Hypothalamus (tissue), 51 donors: ENCODE measurements around the gene SLC6A16.

ENCODE experiments used
- DNase-seq, 51 donors: peaks; one replicate each; lab custom pipeline; 2025; lab: John Stamatoyannopoulos, UW

Gene SLC6A16

DNA sequence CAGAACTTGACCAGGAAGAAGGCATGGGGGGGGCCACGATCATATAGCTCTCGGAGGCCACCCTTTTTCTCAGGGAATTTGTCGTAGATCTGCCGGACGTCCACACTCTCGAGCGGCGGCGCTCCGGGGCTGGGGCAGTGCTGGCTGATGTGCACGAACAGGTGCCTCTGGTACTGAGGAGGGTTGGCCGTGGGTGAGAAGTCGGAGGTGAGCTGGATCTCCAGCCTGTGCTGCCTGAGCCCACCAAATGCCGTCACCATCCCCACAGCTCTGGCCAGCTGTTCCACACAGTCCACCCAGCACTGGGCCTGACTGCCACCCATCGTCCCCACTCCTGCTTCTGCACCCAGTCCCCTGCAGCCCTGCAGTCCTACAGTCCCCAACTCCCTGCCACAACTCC lies 22.2 kb upstream of the SLC6A16 start:
- no peak for DNase-seq

DNA sequence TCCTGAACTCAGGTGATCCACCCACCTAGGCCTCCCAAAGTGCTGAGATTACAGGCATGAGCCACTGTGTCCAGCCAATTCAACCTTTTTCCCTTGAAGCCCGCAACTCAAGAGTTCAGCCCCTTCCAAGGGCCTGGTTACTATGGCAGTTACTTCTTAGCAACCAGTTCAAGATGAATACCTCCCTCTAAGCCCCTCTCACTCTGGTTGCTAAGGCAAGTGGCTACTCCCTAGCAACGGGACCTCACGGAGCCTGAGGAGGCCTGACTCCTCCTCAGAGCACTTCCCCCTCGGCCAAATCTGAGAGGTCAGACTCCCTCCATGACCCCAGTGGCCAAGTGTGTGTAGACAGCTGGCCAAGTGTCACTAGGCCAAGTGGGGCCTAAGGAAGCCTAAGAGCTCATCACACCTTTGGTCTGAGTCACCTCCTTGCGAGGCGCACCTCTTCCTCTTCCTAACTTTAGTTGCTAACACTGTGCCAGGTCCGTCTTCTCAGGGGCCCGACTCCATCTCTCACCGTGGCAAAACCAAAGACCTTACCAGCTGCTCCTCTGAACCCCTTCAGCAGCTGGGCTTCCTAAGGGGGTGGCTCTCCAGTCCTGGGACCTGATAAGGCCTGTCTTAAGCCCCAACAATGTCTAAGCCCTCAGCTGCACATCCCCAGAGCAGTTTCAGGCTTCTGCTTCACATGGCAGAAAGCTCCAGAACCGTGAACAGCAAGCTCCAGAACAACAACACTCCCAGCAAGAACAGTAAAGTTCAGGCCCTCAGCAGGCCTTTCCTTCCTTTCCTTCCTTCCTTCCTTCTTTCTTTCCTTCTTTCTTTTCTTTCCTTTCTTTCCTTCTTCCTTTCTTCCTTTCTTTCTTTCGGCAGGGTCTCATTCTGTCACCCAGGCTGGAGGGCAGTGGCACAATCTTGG lies 19.8 kb upstream of the SLC6A16 start:
- DNase-seq = no peak

DNA sequence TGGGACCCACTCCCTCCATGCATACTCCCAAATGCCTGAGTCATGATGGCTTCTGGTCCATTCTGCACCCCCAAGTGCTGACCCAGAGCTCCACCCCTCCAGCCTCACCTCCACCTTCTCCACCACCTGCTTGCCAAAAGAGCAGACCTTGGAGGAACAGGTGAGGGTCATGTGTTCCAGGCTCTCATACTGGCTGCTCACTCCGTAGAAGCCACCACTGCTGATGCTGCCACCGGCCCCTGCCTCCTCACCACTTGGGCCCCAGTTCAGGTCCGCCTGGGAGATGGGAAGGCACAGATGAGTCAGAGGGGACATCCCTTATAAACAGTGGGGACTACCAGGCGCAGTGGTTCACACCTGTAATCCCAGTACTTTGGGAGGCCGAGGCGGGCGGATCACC lies 18.1 kb upstream of the SLC6A16 start:
- DNase-seq = no peak

DNA sequence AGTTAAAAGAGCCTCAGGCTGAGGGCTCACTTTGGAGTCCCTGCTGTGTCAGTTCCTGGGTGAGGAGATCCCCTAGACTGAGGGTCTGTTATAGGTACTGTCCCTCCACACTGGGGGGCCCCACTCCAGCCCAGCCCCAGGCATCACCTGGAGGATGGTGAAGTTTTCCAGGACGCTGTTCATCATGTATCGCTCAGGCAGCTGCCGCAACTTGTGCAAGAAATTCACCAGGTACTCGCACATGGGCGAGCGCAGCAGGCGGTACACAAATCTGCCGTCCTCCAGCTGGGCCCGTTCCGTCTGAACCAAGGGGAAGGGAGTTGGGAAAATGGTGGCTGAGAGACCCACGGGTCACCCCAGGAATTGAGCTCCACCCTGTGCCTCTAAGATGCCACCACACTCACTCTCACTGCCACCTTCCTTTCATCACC lies 17.3 kb upstream of the SLC6A16 start:
- no peak for DNase-seq

DNA sequence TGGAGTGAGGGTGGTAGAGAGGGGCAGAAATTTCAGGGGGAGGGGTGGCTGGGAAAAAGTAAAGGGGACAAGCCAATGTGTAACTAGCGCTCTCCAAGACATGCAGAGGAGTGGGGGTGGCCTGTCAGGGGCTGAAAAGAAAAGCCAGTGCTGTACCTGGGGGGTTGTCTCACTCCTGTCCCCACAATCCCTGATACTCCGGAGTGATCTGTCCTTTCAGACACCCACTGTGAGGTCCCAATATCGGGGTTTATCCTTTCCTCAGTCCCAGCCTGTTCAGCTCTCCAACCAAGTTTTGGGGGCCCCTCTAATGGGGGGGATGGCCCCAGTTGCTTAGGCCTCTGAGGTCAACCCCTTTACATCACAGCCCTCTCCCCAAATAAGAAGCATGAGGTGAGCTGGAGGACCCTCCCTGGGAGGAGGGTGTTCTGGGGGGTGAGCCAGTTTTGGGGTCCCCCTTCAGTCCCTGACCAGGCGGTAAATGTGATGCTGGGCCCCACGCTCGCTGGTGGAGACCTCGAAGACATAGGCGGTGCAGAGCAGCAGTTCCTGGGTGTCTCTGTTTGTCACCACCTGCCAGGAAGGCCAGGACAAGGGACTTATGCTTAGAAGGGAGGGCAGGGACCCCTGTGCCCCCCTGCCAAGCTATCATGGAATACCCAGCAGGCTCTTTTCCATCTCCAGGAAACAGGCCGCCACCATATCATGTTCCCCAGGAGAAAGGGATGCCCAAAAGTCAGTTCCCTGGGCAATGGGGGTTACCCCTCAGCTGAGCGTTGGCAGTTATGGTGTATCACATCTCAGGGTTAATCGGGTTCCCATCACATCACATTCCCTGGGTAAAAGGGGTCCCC lies 16.1 kb upstream of the SLC6A16 start:
- DNase-seq = no peak

DNA sequence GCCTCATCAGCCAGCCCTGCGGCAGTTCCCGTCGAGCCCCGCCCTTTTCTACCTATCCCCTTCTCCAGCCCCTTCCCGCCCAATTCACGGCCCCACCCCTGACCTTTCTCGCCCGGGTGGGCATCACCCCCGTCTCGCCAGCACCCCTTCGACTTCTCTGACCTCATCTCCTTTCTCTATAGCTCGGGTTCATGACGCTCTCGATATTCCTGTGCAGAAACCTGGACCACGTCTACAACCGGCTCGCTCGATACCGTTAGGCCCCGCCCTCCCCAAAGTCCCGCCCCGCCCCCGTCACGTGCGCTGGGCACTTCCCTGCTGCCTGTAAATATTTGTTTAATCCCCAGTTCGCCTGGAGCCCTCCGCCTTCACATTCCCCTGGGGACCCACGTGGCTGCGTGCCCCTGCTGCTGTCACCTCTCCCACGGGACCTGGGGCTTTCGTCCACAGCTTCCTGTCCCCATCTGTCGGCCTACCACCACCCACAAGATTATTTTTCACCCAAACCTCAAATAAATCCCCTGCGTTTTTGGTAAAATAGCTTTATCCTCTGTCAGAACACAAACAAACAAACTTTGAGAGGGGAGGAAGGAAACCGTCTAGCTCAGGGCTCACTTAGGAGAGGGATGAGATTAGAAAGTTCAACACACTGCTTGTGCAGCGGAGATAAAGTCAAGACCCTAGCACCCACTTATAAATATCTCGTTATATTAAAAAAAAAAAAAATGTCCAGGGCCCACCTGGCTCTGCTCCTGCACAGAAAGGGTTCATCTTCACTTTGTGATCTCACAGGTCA lies 15.3 kb upstream of the SLC6A16 start:
- peak in 2 of 51 donors; percentile 16 to 32 for DNase-seq

DNA sequence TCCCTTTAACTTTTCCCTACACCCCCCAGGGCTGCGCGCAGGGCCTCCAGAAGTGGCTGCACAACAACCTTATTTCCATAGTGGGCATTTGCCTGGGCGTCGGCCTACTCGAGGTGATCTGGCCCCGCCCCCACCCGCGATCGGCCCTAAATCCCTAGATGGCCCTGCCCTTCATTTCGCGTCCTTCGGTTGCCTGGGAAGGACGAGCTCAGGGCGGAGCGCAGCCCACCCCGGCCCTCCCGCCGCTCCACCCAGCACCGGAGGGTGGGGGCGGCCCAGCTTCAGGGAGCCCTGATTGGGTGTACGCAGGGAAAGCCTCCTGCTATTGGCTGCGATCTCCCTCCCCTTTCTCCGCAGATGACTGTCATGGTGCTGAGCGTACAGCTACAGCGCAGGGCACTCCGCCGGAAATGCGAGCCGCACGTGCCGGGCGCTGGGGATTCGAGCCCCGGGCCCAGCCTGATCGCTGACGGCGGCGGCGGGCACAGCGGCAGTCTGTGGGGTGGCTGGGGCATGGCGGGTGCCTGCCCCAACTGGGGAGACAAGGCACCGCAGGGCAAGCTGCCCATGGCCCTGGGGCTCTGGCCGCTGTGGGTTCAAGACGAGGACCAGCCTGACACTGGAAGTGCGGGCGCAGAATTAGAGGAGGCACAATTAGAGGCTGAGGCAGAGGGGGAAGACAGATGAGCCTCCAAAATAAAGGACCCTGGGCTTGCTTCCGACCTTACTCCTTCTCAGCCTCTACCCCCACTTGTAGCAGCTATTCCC lies 14.5 kb upstream of the SLC6A16 start:
- DNase-seq = peak in 40 of 51 donors; percentile 15 to 84 (median 62)

DNA sequence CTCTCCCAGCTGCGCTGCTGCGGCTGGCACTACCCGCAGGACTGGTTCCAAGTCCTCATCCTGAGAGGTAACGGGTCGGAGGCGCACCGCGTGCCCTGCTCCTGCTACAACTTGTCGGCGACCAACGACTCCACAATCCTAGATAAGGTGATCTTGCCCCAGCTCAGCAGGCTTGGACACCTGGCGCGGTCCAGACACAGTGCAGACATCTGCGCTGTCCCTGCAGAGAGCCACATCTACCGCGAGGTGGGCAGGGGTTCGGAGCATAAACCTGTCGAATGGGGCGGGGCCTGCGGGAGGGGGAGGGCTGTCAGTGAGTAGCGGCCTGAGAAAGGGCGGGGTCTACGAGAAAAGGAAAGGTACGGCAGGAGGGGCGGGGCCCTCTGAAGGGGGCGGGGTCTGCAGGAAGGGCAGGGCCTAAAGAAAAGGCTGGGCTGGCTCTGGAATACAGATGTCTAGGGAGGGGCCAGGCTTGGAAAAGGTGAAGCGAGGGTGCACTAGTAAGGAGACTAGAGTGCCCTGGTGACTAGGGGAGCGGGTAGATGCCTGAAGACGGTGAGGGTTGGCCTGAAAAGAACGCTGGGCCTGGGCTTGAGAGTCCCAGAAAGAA lies 13.8 kb upstream of the SLC6A16 start:
- peak in 11 of 51 donors; percentile 11 to 49 (median 37) for DNase-seq

DNA sequence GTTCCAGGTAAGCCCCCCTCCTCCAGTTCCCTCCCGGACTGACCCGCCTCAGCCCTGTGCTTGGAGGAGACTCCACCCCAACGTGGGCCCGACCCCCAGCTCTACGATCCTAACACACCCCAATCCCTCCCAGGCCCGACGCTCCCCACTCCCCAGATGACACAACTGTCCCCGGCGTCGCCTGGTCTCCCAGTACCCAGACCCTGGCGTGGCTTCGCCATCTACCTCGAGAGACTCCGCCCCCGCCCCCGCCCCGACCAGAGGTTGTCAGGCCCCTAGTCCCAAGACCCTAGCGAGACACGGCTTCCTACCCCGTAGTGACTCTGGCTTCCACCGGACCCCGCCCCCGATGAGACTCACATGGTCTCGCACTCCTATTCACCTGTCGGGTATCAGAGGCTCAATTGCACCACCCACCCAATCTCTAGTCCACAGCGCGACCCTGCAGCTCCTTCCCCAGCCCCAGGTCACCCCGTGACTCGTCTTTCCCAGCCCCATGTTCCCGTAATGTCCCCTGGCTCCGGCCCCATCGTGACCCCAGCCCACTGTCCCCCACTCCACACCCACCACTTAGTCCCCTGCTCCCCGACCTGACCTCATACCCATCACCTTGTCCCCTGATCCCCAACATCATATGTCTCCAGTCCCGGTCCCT lies 13.2 kb upstream of the SLC6A16 start:
- DNase-seq = no peak

DNA sequence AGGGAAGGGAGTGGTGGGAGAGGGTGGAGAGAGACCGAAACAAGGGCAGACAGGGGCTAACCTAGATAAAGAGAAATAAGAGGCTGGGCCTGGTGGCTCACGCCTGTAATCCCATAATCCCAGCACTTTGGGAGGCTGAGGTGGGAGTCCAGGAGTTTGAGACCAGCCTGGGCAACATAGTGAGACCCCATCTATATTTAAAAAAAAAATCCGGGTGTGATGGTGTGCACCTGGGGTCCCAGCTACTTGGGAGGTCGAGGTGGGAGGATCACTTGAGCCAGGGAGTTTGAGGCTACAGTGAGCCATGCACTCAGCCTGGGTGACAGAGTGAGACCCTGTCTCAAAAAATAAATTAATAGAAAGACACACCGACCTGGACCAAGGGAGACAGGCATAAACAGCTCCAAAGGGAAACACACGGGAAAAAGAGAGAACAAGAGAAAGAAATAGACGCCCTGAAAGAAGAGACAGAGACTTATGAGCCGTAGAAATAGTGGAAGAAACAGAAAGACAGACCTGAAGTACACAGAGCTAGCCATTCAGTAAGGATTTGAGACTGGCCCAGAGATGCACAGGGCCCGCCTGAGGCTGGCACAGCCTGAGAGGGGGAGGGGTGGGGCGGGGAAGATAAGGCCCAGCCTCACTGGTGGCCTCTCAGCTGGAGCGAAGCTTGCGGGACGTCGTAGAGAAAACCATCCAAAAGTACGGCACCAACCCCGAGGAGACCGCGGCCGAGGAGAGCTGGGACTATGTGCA lies 12.5 kb upstream of the SLC6A16 start:
- no peak for DNase-seq

DNA sequence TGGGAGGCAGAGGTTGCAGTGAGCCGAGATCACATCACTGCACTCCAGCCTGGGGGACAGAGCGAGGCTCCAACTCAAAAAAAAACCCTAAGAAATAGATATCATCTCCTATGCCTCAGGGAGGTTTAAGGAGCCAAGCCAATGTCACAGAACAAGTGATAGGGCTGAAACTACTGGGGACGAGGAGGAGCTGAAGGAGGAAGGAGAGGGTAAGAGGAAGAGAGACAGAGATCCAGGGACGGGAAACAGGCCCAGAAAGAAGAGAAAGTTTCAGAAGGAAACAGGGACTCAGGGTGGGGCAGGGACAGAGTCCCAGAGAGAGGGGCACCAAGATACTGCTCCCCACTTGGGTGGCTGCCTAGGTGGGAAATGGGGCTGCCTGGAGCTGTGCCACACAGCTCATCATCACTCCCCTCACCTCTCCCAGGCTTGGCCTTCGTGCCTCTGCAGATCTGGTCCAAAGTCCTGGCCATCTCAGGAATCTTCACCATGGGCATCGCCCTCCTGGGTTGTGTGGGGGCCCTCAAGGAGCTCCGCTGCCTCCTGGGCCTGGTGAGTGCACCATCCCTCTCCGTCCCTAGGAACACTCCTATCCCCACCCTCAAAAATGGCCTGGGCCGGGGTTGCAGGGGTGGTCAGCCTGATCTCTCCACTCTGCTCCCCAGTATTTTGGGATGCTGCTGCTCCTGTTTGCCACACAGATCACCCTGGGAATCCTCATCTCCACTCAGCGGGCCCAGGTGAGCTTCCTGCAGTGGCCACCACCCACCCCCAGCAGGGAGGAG lies 11.7 kb upstream of the SLC6A16 start:
- DNase-seq = no peak

DNA sequence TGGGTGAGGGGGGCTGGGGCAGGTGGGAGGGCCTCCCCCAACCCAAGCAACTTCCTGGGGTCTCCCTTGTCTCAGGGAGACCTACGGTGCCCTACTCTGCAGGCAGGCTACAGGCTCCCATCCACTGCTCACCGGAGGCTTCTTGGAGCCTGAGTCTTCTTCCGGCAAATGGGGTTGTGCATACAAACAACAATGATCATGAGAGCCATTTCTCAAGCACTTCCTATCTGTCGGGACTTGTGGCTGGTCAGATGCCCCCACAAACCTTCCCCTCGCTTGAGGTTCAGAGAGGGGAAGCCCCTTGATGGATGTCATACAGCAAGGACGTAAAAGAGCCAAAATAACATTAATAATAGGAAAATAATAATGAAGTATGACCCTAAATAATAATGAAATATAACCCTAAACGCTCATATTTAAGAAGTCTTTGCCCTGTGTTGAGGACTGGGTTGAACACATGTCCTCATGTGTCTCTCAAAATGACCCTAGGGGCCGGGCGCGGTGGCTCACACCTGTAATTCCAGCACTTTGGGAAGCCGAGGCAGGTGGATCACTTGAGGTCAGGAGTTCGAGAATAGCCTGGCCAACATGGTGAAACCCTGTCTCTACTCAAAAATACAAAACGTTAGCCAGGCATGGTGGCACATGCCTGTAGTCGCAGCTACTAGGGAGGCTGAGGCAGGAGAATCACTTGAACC lies 10.9 kb upstream of the SLC6A16 start:
- DNase-seq = no peak

DNA sequence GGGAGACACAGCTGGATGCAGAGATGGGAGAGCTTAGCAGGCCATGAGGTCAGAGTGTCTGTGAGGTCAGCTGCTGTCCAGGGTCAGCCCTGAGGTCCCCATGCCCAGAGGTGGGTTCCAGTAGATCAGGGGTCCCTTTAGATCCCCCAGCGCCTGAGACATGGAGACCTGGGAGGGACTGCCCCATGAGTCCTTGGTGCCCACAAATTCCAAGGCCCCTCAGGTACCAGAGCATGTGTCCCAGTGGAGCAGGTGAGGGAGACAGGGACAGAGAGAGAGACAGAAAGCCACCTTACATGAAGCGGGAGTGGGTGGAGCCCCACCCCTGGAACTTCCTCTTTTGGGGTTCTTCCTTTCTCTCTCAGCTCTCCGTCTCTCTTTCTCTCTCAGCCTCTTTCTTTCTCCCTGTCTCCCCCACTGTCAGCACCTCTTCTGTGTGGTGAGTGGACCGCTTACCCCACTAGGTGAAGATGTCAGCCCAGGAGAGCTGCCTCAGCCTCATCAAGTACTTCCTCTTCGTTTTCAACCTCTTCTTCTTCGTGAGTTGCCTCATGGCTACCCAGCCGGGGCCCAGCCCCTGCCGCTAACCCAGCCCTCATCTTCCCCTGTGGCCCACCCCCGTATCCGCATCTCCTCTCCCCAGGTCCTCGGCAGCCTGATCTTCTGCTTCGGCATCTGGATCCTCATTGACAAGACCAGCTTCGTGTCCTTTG lies 10.2 kb upstream of the SLC6A16 start, which contains the start of gene CD37:
CD37 (plus strand) TSS at position 336 of the 713 bp plus-strand sequence; CDS start at position 471, 135 bp downstream.
- DNase-seq = no peak

DNA sequence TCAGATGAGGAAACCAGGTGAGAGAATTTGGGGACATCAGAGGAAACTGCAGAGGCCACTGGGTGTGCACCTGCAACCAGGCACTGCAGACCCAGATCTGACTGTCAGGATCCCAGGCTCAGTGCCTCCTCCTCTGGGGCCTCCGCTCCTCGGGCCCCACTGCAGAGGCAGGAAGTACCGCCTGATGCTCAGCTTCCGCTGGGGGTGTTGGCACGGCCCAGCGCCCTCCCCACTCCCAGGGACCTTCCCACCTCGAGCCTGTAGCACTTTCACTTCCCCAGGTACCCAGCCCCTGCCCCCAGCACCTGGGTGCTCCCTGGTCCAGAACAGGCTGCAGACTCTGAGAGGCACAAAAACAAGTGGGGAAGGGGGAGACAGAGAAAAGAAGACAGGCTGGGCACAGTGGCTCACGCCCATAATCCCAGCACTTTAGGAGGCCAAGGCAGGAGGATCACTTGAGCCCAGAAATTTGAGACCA lies 8.9 kb upstream of the SLC6A16 start:
- peak in 1 of 51 donors; percentile 17 for DNase-seq

DNA sequence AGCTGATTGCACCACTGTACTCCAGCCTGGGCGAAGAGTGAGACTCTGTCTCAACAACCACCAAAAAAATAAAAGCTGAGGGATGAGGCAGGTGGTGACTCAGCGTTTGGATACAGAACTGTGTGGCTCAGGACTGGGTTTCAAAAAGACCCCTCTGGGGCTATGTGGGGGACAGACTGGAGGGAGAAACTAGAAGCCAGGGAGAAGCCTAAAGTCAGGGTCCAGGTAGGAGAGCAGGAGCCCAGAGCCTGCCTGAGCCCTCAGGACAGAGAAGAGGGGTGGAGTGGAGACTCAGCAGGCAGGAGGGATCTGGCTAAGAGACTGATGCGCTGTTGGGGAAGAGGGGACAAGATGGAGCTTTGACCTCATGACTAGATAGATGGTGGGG lies 8.4 kb upstream of the SLC6A16 start:
- no peak for DNase-seq
